Activated CD4-positive, alpha-beta T cell treated with anti-CD3 and anti-CD28 coated beads, Interleukin-2, amount 50 U/mL, for 4 hours (primary cell): ENCODE data around the gene HRH4.

ENCODE experiments used
- DNase-seq, 2 experiments: peaks; one replicate each; pipeline ENCODE4 v3.0.0-alpha.2; 2020

Gene HRH4

DNA sequence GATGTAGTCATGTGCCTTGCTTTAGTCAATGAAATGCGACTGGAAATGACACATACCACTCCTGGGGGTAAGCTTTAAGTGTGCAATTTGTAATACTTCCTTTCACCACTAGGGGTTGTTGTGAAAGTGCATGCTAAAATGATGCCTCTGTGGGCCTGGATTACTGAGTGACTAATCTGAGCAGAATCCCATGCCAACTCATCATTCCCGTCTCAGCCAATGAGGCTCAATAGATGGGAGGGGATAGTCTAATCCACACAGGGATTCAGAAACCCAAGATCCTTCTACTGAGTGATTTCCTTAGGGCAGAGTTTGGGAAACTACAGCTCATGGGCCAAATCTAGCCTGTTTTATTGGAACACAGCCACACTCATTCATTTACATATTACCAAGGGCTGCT lies 54.0 kb downstream of the HRH4 start:
- DNase-seq = no peak

DNA sequence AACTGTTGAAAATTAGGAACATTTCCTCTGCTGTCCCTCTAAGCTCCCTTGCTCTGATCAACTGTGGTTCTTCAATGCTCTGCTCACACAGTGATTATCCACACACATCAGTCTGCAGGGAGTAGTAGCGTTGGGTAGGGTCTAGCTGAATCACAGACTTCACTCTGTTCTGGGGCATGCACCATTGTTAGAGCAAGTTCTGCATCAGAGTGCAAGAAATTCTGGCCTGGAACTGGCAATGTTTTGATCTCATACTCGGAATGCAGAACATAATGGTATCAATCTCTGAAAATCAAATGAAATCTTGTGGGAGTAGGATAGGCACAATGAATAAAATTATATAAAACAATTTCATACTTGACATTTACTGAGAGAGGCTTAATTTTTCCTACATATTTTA lies 55.3 kb downstream of the HRH4 start:
- DNase-seq = no peak

- no peak for DNase-seq
Observed at GRCh38 chr18:24516261-24516660, 55.8 kb downstream of the HRH4 start.

DNA sequence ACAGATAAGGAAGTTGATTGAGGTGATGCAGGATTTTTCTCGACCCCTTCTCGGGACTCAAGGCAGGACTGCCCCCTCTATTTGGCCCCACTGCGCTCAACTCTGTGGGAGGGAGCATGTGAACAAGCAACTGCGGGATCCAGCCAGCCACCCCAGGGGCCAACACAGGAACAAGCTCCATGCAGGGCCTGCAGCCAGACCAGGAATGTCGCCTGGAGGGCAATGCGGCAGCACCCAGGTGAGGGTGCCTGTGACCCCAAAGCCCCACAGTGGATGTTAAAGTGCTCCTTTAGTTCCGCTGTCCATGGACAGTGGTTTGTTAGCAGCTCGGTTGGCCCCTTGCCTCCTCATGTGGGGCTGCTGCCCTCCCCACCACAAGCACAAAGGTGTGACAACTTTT lies 57.1 kb downstream of the HRH4 start:
- no peak for DNase-seq

DNA sequence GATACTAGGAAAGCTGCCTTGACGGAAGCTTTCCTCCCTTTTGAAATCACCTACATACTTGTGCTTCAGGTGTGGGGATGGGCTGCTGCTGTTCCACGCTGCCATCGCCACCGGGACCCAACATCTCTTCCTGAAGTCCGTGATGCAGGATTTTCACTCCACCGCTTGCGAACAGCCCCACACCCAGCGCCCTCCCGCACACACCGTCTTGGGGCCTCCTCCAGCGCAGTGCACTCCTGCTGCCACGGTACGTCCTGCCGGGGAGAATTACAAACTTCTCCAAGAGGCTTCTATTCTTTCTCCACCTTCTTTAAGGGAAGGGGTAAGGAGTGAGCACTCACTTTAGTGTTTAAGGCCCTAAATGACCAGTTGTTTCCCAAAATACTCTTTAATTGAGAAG lies 58.2 kb downstream of the HRH4 start:
- DNase-seq = no peak
